GM18505 (cell line): ENCODE measurements around the gene PARD6A.
A peak's percentile ranks its signal among the peaks of the same experiment; 100 is the strongest.

Experiments used
- ATAC-seq: cut with Tn5 transposase; IDR thresholded peaks from one replicate; pipeline ENCODE4 v1.9.1; 2021; ENCODE audit not compliant: unreplicated experiment
- POLR2A ChIP-seq: IDR thresholded peaks from 4 replicates; pipeline ENCODE4 v1.6.1; 2011; ENCODE audit warnings: borderline replicate concordance; ENCODE audit not compliant: insufficient read depth, insufficient read length; ENCODE audit errors: extremely low read depth

PARD6A gene

GRCh38 chr16:67657751-67658518, 2.8 kb upstream of the PARD6A start:
- no peak for ATAC-seq
- TF ChIP-seq POLR2A = no peak

- no peak for TF ChIP-seq POLR2A
- no peak for ATAC-seq
These were observed 1.7 kb upstream of the PARD6A start for GRCh38 chr16:67658849-67659674.

- TF ChIP-seq POLR2A = peak; percentile 84
- peak; percentile 61 for ATAC-seq
These were observed 841 bp upstream of the PARD6A start, which contains the start of gene ACD for GRCh38 chr16:67659675-67660563. Gene ACD, minus strand, starts transcription at chr16:67660260. Its CDS starts 40 bp downstream, at chr16:67660220.

GRCh38 chr16:67661101-67661761, 471 bp downstream of the PARD6A start:
- no peak for ATAC-seq
- no peak for TF ChIP-seq POLR2A

GRCh38 chr16:67661886-67662652, 1.3 kb downstream of the PARD6A start:
- no peak for TF ChIP-seq POLR2A
- no peak for ATAC-seq

- no peak for ATAC-seq
- TF ChIP-seq POLR2A = no peak
These were observed 1.9 kb downstream of the PARD6A start for GRCh38 chr16:67662653-67663010.

- no peak for TF ChIP-seq POLR2A
- no peak for ATAC-seq
These were observed 2.6 kb downstream of the PARD6A start for GRCh38 chr16:67663151-67663876.

- no peak for TF ChIP-seq POLR2A
- no peak for ATAC-seq
These were observed 3.1 kb downstream of the PARD6A start for GRCh38 chr16:67663877-67664222.

- no peak for TF ChIP-seq POLR2A
These were observed 3.5 kb downstream of the PARD6A start for GRCh38 chr16:67664258-67664657.

GRCh38 chr16:67664871-67665270, 4.1 kb downstream of the PARD6A start:
- ATAC-seq = no peak
- TF ChIP-seq POLR2A = no peak

More at GRCh38 chr16:67664258-67664657, 3.5 kb downstream of the PARD6A start:
- ATAC-seq = no peak

- no peak for ATAC-seq
- no peak for TF ChIP-seq POLR2A
These were observed 4.8 kb downstream of the PARD6A start for GRCh38 chr16:67665598-67665997.
